ENCODE measurements around the gene ZNF792.
"Not testable (repeated sequence)": the region's sequence is repeated elsewhere in the genome, so short reads cannot be mapped to it uniquely, and the experiment has no call there.

The ZNF792 gene

GRCh38 chr19:34963573-34964406 lies at the start of gene ZNF792:
Gene ZNF792 (minus strand): TSS chr19:34964229. CDS start chr19:34963662, 567 bp downstream.
- no peak for DNase-seq (ENCODE audit: low read depth in 2 of 2, low spot score in 1 of 2)

DNA sequence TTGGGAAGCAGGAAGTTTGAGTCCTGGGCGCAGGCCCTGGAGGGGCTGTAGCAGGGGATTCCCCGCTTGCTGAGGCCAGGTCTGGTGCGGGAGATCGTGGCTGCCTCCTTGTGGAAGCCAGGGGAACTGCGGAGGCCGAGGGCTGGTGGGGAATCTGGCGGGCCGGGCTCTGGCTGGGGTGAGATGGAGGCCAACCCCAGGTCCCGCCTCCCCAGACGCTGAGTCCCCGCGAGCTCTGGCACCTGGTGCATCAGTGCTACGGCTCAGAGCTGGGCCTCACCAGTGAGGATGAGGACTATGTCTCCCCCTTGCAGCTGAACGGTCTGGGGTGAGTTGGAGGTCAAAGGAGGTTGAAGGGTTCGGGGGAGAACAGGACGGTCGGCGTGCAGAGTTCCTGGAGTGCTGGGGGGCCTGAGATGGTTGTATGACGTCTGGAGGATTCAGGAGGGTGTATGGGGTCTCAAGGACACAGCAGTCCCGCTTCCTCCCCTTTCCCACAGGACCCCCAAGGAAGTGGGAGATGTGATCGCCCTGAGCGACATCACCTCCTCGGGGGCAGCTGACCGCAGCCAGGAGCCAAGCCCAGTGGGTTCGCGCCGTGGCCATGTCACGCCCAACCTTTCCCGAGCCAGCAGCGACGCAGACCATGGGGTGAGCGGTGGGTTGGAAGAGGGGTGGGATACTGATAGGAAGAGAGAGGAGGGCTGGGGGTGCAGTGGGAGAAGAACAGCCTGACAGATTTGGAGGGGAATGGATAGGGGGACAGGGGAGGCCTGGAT lies 49.2 kb upstream of the ZNF792 start:
- DNase-seq (ENCODE audit: low read depth in 2 of 2, low spot score in 1 of 2), result peak; percentile 57 to 58

GRCh38 chr19:35011737-35012682 lies 48.0 kb upstream of the ZNF792 start:
- DNase-seq (ENCODE audit: low read depth in 2 of 2, low spot score in 1 of 2), result no peak

DNA sequence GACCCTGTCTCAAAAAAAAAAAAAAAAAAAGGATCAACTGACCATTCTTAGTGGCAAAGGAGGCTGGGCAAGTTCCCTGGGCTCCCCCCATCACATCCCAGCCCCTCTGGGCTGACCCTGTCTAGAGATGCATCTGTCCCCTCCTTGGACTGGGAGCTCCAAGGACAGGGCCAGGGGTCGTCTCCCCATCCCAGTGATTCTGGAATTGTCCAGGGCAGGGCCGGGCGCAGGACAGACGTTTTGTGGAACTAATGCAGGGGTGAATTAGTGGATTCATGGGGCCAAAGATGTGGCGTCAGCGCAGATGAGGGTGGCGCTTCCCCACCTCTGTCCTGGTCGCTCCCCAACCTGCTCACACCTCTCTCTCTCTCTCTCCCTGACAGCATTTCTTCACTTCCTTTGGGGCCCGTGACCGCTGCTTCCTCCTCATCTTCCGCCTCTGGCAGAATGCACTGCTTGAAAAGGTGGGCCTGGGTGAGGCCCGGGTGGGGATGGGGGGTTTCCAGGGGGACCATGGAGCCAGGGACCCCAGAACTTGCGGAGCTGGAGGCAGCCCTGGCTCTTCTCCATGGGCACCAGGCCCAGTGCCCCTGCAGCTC lies 47.2 kb upstream of the ZNF792 start:
- no peak for DNase-seq (ENCODE audit: low read depth in 2 of 2, low spot score in 1 of 2)

DNA sequence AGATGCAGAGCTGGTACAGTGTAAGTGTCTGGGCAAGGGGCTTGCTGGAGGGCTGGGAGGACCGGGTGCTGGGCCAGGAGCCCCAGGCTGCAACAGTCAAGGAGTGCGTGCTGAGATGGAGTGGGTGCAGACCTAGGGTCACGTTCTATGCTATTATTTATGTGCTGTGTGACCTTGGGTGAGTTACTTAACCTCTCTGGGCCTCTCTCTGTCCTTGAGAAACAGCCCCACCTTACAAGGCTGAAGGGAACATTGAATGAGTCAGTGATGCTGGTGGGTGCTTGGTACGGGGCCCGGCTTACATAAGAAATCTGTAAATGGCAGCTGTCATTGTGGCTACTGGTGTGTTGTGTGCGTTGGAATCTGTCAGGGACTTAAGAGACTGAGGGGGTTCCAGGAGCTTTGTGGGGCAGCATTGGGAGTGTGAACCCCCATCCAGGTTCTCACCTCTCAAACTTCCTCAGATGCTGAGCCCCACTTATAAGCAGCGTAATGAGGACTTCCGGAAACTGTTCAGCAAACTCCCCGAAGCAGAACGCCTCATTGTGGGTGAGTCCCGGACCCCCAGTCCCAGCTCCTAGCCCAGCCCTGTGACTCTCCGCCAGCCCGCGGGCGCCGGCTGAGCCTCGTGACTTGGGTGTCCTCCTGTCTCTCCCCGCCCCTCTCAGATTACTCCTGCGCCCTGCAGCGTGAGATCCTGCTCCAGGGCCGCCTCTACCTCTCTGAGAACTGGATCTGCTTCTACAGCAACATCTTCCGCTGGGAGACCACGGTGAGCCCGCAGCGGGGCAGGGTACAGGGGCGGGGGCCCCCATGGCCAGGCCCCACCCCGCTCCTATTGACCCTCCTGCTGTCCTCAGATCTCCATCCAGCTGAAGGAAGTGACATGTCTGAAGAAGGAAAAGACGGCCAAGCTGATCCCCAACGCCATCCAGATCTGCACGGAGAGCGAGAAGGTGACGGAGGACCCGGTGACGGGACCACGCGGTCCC lies 45.7 kb upstream of the ZNF792 start:
- no peak for DNase-seq (ENCODE audit: low read depth in 2 of 2, low spot score in 1 of 2)

- DNase-seq (ENCODE audit: low read depth in 2 of 2, low spot score in 1 of 2), result no peak
Measured at GRCh38 chr19:35008891-35009341, 44.9 kb upstream of the ZNF792 start.

- not testable (repeated sequence) for DNase-seq (ENCODE audit: low read depth in 2 of 2, low spot score in 1 of 2)
Measured at GRCh38 chr19:35007427-35007826, 43.4 kb upstream of the ZNF792 start.

GRCh38 chr19:35006999-35007365 lies 43.0 kb upstream of the ZNF792 start:
- DNase-seq (ENCODE audit: low read depth in 2 of 2, low spot score in 1 of 2), result no peak

- no peak for DNase-seq (ENCODE audit: low read depth in 2 of 2, low spot score in 1 of 2)
Measured at GRCh38 chr19:35006342-35006998, 42.4 kb upstream of the ZNF792 start.

DNA sequence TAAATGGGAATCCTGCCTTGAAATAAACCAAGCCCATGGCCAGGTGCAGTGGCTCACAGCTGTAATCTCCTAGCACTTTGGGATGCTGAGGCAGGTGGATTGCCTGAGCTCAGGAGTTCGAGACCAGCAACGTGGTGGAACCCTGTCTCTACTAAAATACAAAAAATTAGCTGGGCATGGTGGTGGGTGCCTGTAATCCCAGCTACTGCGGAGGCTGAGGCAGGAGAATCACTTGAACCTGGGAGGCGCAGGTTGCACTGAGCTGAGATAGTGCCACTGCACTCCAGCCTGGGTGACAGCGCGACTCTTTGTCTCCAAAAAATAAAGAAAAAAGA lies 41.9 kb upstream of the ZNF792 start:
- DNase-seq (ENCODE audit: low read depth in 2 of 2, low spot score in 1 of 2), result not testable (repeated sequence)

DNA sequence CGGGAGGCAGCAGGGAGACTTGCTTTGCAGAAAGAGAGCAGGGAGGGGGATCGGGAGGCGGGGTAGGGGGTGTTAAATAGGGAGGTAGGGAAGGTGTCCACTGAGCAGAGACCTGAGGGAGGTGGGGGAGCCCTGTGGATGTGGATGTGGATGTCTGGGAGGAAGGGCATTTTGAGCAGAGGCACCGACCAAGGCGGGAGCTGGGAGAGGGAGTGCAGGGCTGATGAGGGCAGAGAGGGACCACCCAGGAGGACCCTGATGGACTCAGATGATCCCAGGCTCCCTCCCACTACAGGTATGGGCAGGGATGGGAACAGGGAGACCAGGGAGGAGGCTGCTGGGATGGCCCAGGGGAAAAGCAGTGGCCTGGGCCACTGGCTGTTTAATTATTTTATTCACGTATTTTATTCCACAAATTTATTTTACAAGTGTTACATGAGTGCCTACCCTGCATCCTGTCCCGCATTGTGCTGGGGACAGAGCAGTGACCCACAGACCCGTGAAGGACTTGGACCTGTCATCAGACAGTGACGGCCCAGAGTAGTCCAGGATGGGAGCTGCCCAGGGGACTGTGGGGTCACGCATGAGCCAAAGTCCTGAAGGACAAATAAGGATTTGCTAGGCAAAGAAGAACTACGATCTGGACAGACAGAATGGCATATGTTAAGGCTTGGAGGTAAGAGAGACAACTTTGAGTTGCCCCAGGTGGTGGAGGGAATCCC lies 41.4 kb upstream of the ZNF792 start:
- no peak for DNase-seq (ENCODE audit: low read depth in 2 of 2, low spot score in 1 of 2)

GRCh38 chr19:35004517-35005255 lies 40.7 kb upstream of the ZNF792 start:
- DNase-seq (ENCODE audit: low read depth in 2 of 2, low spot score in 1 of 2), result no peak

- DNase-seq (ENCODE audit: low read depth in 2 of 2, low spot score in 1 of 2), result no peak
Measured at GRCh38 chr19:35002037-35002535, 38.1 kb upstream of the ZNF792 start.

- DNase-seq (ENCODE audit: low read depth in 2 of 2, low spot score in 1 of 2), result peak; percentile 29
Measured at GRCh38 chr19:35000647-35001501, 36.8 kb upstream of the ZNF792 start.

DNA sequence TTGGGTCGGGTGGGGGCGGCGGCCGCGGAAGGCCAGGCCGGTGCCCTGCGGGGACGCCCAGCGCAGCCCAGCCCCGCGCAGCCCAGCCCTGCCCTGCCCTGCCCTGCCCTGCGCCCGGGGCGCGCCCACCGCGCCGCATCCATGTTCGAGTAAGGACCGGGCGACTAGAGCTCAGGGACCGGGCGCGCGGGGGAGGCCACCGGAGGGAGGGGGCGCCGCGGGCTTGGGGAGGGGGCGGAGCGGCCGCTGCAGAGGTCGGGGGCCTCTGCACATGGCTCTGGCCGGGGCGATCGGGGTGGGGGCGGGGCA lies 36.3 kb upstream of the ZNF792 start:
- no peak for DNase-seq (ENCODE audit: low read depth in 2 of 2, low spot score in 1 of 2)

DNA sequence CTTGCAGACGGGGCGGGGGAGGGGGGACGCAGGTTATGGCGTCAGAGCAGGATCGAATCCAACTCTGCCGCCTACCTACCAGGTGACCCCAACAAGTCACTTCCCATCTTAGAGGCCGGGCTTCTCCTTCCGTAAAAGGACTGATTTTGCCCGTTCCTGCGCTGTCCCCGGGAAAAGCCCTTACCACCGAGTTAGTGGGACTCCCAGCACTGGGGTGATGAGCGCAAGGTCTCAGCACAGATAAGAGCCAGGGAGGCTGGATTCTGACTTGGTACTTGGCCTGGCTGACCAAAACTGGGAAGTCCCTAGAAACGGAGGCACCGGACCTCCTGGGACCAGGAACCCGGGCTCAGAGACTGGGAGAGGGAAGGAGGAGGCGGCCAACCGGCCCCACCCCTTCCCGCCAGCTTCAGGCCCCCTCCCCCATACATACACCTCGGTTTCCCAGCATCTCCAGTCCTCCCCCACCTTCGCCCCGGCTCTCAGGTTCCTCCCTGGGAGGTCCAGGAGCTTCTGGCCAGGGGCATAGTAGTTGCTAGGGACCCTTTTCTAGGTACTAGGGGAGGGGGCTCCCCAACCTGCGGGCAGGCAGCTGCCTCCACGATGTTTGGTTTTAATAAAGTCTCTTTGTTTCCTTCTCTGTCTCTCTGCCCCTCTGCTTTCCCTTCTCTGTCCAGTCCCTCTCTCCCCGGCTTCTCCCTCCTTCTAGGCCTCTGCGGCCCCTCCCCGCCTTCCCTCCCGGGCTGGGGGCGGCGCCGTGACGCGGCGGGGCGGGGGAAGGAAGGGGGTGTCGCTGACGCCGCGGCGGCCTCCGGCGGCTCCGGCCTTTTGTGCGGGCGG lies 35.7 kb upstream of the ZNF792 start, which contains the start of gene GRAMD1A:
GRAMD1A (plus strand) TSS at position 826 of the 840 bp plus-strand sequence. CDS start 156 bp downstream, outside the sequence.
- DNase-seq (ENCODE audit: low read depth in 2 of 2, low spot score in 1 of 2), result peak; percentile 40 to 41
